Activated CD4-positive, CD25-positive, alpha-beta regulatory T cell treated with anti-CD3 and anti-CD28 coated beads, Interleukin-2, amount 50 U/mL, for 16 hours (primary cell): Measurements from ENCODE around the gene FEM1A.
"Not testable (repeated sequence)": the region's sequence is repeated elsewhere in the genome, so short reads cannot be mapped to it uniquely, and the experiment has no call there.

Experiments used
- DNase-seq: peaks from one replicate; pipeline ENCODE4 v3.0.0-alpha.2; 2020; ENCODE audit warnings: low read depth, low spot score

The FEM1A gene

GRCh38 chr19:4791183-4792018 is at the start of gene FEM1A:
TSS of gene FEM1A (plus strand) at chr19:4791734. CDS start at chr19:4791855, 121 bp downstream.
- peak; percentile 99 for DNase-seq

DNA sequence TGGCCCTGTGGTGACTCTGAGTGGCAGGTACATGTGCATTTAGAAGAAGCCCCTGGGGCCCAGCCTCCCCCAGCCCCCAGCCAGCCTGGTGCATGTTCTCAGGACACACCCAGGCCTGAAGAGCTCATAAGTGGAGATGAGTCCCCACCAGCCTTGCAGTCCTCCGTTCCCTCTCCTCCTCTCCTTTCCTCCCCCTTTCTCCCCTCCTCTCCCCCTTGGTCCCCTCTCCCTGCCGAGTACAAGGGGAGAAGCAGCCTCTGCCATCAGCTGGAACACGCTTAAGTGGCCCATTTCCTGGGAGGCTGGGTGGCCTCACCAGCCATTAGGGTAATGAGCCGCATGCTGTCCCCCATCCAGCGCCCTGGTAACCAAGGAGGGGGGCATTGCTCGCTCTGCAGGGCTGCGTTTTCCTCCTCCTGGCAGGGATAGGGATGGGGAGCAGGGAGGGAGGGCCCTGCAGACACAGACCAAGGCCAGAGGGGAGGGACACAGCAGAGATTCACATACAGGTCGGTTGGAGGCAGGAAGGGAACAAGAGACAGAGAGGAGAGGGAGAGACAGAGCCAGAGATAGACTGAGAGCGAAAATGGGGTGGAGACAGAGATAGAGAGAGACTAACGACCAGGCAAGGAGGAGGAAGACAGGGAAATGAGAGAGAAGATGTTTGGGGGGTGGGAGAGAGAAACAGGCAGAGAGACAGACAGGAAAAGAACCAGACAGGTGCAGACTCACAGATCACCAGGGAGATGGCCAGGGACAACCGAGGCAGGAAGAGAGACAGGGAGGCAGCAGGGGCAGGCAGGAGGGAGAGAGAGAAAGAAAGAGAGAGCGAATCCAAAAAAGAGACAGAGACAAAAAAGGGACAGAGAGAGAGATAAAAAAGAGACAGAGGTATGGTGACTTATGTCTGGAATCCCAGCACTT is 48.5 kb upstream of the FEM1A start:
- no peak for DNase-seq

- DNase-seq: no peak
Measured at GRCh38 chr19:4744451-4745174, 46.9 kb upstream of the FEM1A start.

DNA sequence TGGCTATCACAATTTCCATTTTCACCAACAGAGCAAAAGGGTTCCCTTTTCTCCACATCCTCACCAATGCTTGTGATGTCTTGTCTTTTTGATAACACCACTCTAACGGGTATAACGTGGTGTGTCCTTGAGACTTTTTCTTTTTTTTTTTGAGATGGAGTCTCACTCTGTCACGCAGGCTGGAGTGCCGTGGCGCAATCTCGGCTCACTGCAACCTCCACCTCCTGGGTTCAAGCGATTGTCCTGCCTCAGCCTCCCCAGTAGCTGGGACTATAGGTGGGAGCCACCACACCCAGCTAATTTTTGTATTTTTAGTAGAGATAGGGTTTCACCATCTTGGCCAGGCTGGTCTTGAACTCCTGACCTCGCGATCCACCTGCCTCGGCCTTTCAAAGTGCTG is 46.4 kb upstream of the FEM1A start:
- not testable (repeated sequence) for DNase-seq

GRCh38 chr19:4745986-4746385 is 45.5 kb upstream of the FEM1A start:
- no peak for DNase-seq

DNA sequence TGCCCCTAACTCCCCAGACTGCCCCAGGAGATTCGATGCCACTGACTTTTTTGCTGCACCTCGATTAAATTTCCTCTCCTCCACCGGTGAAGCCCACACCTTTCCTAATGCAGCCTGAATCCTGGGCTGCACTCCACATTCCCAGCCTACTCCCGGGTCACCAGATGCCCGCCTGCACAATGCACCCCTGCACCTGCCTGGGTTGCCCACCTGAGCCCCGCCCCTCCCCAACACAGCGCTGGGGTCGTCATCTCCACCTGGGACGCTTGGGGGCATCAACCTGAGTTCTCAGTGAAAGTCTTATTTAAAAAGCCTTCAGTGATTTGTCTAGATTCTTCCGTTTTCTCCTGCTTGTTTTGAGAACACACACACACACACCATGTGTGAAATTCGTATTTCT is 43.3 kb upstream of the FEM1A start:
- DNase-seq: no peak

DNA sequence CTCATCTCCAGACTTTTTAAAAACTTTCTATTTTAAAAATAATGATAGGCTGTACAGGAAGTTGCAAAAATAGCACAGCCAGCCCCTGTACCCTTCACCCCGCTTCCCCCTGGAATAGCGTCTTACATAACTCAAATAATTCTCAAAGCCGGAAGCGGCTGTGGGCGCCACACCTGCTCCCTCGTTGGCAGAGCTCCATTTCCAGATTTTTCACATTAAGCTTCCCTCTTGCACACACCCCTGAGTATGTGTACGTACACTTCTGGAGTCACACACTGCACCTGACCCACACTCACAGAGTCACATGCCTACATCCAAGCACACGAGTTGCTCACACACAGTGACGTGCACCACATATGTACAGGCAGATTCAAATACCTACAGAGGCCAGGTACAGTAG is 42.9 kb upstream of the FEM1A start:
- no peak for DNase-seq

DNA sequence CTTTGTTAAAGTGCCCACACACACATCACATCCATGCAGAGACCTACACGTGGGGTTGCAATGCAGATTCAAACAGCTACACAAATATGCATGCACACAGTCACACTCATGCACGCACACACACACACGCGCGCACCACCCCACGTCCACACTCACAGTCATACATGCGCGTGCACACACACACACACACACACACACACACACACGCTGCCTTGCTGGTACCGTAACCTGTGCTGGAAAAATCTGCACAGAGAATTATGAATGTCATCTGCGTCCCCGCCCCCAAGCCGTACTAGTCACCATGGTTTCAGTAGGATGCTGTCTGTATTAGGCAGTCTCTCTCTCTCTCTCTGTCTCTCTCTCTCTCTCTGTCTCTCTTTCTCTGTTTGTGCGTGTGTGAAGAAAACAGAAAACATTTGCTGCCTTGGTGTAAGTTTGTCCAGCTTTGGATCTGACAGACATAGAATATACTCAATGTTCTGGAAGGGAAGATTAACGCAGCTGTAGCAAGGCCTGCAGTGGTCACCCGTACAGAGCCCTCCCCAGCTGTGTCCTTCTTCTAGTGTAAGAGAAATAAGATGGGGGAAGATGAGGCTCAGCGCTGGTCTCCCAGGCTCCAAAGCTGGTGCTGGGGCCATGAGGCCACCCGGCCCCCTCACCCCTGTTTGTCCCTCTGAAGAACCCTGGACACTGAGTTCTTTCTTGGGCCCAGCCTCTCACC is 41.5 kb upstream of the FEM1A start:
- DNase-seq: no peak

DNA sequence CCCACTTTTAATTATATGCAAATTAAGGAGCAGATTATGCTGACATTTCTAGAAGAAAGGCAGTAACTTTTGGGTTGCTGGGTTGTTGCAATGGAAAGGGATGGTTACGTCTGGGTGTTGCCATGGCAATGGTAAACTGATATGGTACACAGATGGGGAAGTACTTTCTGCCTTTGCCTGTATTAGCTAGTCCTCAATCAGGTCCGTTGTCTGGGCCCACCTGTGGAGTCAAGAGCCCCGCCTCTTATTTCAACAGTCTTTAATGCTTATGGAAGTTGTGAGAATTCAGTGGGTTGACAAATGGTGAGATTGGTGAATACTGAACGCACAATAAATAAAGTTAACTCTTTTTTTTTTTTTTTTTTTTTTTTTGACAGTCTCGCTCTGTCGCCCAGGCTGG is 37.3 kb upstream of the FEM1A start:
- DNase-seq: no peak

DNA sequence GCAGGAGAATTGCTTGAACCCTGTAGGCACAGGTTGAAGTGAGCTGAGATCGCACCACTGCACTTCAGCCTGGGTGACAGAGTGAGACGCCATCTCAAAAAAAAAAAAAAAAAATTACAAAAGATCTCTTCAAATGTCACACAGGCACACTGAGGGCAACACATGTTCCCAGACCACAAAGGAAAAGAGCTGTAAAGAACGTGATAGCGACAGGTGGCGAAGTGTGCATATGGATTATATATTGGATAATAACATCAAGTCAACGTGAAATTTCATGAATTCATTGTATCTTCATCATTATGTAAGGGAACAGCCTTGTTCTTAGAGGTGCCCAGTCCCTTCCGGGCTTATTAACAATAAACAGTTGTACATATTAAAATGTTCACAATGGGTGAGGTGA is 36.1 kb upstream of the FEM1A start:
- no peak for DNase-seq

- no peak for DNase-seq
Measured at GRCh38 chr19:4758082-4758481, 33.5 kb upstream of the FEM1A start.

- no peak for DNase-seq
Measured at GRCh38 chr19:4758659-4759058, 32.9 kb upstream of the FEM1A start.

DNA sequence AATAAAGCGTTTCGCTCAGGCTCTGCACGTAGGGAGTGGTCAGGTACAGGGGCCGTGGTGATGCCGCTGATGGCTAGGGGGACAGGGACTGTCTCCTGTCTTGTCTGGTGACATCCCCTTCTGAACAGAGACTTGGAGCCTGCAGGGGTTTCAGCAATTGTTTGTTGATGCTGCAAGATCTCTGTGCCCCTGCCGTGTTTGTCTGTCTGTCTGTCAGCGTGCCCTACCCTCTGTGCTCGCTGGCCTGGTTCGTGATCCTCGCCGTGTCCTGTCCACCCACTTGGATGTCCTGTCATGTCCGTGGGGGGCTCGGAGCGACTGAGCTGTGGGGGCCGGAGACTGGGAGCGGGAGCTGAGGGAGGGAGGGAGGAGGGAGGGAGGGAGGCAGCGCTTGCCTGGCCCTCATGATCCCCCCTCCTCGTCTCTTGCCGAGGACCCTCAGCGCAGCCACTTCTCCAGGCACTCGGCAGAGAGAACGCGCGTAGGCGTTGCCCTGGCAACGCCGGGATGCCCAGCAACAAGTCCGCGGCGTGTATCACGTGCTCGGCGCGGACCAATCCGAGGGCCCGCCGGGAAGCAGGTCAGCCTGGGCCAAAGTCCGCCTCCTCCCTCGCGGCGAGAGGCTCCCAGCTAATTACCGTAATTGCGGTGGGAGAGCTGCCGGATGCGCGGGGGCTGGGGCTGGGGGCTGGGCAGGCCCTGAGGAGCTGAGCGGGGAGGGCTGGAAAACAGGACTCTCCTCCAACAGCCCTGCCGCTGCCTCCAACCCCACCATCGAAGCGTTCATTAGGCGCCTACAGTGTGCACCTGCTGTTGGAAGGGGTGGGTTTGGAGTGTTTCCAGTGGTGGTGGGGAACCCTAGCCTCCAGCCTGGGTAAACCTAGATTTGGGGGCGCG is 31.9 kb upstream of the FEM1A start:
- peak; percentile 7 for DNase-seq

DNA sequence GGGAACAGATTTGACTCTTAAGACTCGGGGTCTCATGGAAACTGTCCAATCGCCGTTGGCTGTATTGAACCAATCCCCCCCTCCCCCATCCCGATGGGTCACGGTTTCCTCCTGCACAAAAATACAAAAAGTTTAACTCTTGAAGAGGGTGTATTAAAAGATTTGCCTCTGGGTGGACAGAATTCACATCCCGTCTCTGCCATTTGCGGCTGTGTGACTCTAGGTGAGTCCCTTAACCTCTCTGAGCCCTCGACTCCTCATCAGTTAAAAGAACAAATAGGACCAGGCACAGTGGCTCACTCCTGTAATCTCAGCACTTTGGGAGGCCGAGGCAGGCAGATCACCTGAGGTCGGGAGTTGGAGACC is 31.3 kb upstream of the FEM1A start:
- no peak for DNase-seq

DNA sequence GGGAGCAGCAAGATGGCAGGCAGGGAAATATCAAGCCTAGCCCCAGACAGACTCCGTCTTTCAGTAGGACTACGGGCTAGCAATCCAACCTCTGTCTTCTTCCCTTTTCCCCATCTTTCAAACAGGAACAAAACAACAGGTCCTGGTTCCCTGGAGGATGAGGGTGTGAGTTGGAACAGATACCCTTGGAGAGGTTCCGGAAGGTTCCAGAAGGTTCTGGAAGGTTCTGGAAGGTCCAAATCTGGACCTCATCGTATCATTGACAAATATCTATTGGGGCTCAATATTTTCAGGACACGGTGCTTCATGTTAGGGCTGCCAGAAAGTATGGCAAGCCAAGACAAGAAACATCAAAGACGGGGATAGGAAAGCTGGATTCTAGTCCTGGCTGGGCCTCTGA is 28.5 kb upstream of the FEM1A start:
- no peak for DNase-seq

- no peak for DNase-seq
Measured at GRCh38 chr19:4764393-4764660, 27.2 kb upstream of the FEM1A start.

DNA sequence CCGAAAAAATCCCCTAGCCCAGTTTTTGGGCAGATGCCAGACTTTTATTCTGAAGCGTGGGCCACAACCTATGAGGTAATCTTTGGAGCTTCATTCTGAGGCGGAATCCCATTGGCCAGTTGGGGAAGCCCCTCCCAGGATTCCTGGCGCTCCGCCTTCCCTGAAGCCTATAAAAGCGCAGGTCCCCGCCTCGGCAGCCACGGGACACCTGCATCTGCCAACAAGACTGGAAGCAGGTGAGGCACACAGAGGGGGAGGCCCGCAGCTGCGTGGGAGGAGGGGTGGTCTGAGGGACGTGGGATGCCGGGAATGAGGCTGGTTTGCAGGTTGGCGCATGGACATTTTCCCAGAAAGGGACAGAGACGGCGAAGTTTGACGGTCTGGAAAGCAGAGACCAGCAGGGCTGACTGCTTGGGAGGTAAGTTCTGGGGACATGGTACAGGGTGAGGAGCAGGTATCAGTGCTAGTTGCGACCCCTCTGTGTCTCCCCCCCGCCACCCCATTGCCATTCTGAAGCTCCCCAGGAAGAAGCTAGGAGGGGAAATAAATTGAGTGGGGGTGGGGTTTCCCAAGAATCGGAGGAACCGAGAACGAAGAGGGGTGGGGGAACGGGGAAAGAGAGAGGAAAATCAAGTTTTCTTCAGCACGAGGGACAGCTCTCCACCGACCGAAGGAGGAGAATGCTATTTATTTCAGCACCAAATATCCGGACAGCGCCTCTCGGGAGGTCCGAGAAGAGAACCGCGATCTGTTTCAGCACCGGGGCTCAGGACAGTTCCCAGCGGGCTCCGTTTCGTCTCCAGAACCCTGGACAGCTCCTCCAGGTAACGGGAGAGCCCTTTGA is 22.4 kb upstream of the FEM1A start:
- peak; percentile 51 for DNase-seq

DNA sequence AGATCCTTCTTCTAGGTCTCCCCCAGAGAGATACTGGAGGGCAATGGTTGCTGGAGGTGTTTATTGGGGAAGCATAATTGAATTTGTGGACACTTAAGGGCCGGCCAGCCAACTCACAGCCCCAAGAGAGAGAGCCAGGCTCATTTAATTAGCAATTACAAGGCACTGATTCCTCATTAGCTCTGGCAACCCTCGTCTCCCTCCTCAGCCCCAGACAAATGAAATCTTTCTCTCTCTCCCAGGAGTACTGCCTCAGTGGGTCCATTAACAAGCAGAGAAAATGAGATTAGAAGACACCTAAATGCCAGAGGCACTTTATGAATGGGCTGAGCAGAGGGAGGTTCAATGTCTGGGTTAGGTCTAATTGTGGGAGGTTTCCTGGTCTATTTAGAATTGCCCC is 19.0 kb upstream of the FEM1A start:
- DNase-seq: no peak

- no peak for DNase-seq
Measured at GRCh38 chr19:4773047-4773640, 18.4 kb upstream of the FEM1A start.
